GM21737 (cell line): ENCODE measurements around the gene BCL2.

Experiments used
- ATAC-seq: cut with Tn5 transposase; IDR thresholded peaks from one replicate; pipeline ENCODE4 v1.9.1; 2021; ENCODE audit warnings: mild to moderate bottlenecking, moderate library complexity; ENCODE audit not compliant: unreplicated experiment

Gene BCL2

DNA sequence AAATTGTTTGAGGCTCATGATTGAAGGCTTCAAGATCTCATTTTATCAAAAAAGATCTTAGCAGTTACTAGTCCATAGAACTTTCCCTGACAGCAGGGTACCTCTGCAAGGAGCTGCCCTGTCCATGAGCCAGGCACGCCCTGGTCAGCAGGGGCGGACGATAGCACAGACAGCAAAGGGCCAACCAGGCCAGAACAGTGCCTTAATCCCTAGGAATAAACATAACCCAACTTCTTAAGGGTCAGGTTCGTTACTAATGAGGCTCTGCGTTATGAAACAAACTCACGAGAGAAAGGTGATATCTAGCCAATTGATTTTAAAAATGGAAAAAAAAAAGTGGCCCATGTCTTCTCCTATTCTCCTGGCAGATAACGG lies 59.2 kb downstream of the BCL2 start:
- ATAC-seq, result no peak

DNA sequence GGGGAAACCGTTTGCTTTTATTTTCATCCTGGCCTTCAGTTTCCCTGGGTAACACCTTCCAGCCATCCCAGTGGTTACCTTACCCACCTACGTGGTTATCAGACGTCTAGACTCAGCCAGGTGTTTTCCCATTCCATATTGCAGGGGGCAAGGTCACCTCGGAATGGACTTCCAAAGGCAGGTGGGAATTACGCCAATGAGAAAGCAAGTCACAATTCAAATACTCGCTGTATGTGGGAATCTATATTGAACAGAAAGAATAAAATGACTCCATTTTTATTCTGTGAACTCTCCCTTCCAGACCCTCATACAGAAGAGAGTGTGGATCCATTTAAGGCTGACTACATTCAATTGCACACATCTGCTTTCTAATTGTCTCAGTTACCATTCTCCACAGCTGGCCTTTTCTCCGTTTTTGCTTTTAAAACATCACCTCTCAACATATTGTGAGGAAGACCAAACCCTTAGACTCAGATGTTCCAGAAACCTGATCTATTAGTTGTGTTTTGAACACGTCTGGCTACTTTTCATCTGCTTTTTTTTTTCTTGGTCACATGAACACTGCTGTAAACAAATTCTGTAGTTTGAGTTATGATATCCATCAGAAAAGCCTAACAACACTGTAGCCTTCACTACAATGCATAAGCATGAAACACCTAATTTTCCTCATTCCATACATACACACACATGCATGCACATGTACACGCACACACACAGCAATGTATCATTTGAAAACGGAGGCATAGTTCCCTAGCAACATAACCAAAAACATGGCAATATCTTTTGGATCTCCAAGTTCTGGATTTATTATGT lies 59.8 kb downstream of the BCL2 start:
- no peak for ATAC-seq

DNA sequence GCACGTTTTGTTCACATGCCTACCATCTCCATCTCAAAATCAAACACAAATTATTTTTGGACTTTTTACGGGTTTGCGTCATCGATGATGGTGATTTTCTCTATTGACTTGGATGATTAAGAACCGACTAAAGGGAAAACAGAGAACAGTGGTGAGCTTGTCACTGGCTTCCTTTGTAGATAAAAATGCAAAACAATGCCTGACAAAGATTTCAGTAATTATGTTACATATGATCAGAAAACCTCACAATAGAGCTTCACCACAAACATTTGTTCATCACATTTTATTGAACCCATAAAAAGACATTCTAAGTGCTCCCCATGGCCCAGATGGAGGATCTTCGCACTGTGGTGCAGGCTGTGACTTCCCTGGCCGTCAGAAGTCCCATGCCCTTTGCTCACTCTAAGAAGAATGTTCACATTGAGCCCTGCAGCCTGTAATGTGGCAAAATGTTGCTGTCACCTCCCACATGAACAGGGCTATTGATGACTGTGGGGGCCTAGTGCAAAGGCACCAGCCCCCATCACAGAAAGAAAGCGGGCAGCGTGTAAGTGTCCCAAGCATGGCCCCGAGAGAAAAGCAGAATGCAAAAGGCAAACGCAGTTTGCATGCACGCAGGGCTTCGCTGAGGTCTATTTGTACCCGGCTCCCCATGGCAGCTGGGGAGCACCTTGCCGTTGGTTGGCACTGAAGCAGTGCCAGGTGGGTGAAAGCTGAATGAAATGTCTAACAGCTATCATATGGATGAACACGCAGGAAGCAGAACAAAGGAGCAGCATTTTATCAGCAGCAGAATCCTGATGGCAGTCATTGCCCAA lies 60.6 kb downstream of the BCL2 start:
- ATAC-seq, result no peak

DNA sequence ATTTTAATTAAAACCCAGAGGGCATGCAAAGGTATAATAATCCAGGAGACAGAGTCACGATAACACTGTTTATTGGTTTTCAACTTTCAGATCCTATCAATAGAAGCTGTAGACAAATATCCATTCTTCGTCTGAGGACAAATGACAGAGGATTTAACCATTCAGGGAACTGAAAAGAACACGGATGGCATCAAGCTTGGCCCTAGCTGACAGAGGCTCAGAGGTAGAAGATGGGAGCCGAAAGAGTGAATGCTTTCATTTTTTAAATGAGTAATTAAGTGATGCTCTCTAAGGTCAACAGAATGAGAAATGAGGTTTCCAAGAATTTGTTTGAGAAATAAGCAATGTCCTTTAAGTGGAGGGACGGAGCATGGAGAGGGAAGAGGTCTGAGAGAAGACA lies 62.1 kb downstream of the BCL2 start:
- ATAC-seq, result no peak

DNA sequence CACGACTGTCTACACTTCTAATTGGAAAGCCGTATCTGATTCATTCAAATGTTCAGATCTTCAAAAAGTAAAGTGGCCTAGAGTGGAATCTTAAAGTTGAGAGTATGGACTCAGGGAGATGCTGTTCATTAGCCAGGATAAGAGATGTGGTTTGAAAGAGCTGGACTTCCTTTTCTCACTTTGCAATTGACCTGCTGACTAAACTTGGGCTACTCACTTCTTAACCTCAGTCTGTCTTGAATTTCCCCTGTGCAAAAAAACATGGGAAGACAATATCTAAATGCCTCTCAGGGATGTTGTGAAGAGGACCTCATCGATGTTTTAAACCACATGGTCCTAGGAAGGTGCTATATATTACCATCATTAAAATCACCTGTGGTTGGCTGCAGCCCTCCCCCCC lies 64.1 kb downstream of the BCL2 start:
- peak; percentile 43 for ATAC-seq

DNA sequence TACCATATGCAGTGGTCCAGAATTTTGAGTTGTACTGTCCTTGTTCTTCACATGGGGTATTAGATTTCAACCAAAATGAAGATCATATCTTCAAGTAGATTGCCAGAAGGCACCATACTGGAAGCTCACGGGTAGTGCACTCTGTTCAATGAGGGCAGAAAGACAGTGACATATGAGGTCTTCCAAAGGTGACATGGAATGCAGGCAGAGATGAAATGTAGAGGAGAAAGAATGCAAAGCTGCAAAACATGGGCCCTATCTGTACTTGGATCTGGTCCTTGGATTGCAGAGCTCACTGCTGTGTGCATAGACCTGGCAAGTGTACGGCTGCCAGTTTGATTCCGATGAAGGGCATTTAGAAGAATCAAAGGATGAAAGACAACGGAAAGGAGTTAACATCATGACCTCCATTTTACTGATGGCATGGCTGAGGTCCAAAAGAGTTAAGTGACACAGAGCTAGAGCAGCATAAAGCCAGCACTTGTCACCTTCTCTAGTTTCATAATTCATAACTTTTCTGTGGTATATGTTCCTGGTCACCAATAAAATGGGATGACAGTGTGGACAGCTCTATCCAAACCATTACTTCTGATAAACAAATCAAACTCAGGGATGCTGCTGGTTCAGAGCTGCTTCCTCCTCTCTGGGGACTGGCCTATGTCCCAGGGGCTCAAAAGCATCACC lies 64.7 kb downstream of the BCL2 start:
- ATAC-seq, result peak; percentile 8

DNA sequence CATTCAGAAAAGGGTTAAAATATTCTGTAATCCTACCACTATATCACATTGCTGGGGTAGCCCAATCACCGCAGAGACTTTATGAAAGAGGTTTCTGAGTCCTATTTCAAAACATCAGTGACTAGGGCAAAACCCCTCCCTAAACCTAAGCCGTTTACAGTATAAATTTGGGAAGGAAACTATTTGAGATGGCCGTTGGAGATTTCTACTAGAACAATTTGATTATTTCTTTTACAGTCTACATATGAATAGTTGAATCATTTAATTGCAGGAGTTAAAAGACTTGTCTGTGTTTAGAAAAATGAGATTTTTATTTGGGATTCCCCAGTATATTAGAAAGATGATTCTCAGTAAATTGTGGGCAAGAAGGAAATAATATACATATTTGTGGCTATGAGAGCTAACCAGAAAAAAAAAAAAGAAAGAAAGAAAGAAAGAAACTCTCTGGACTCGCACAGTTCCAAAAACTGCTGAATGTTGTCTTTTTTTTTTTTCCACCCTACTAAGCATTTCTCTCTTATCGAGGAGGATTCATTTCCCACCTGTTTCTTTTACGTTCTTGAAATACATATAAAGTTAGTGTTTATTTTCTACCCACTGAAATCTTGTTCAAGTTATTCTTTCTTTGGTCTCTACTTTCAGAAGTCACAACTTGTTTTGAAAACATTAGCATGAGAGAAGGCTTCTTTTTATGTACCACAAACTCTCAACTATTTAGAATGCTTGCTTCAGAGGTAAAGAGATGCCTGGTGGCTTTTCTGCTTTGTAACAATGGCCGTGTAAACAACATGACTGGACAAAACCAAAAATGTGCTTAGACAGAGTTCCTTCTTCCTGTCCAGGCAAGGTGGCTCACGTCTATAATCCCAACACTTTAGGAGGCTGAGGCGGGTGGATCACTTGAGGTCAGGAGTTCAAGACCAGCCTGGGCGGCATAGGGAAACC lies 65.9 kb downstream of the BCL2 start:
- no peak for ATAC-seq

DNA sequence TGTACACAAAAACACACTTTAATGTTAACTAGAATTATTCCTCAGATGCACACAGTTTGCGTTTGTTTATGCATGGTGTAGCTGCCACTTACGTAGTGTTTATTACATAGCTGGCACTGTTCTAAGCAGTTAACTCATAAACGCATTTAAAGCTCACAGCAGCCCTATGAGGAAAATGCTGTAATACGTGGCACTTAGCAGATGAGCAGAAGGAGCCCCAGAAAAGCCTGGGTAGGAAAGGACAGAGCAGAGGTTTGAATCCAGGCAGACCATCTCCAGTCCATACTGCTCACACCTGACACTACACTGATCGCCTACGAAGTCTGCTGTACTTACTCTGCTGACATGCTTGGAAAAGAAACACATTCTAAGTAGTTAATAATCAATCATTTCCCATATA lies 66.6 kb downstream of the BCL2 start:
- no peak for ATAC-seq

DNA sequence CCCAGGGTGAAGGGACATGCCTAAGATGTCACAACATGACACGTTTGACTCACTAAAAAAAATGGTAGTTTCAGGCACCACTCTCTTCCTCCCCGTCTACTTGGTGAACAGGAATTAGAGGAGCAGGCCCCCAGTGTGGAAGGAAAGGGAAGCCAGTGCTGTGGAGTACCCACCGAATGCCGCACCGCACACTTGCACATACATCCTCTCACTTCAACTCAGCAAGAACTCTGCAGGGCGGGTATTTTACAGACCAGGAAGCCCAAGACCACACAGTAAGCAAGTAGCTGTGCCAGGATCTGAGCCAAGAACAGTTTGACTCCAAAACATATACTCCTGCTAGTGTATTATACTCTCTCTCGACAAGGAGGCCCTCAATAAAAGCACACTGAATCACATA lies 69.8 kb downstream of the BCL2 start:
- ATAC-seq, result no peak

DNA sequence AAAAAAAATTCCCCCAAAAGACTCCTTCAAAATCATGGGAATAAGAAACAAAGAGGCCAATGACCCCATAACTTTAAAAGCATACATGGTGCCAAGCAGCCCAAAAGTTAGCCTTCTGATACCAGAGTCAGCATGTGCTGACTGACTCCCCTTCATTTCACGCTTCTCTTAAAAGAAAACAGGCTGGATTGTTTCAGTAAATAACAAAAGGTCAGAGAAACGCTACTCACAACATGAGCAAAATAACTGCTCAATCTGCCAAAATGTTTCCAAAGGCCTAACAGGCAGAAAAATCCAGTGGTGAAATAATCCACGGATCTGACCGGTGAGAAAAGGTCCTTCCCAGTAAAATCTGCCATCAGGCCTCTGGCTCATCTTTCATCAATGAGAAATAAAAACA lies 71.6 kb downstream of the BCL2 start:
- no peak for ATAC-seq

DNA sequence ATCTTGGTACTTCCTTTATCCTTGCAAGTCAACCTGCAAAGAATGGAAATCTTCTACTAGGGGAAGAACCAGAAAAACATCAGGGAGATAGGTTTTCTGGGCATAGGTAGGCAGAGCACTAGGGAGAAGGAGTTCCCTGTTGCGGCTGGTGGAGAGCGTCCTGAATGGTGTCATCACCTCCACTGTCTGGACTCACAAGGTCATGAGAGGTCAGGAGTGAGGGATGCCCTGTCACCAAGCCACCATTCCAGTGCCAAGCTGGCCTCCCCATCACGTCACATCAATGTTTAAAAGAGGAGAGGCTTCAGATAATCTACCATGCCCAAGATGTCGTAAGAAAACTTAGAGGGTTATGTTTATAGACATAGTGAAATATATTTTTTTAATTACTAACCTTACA lies 72.1 kb downstream of the BCL2 start:
- no peak for ATAC-seq

DNA sequence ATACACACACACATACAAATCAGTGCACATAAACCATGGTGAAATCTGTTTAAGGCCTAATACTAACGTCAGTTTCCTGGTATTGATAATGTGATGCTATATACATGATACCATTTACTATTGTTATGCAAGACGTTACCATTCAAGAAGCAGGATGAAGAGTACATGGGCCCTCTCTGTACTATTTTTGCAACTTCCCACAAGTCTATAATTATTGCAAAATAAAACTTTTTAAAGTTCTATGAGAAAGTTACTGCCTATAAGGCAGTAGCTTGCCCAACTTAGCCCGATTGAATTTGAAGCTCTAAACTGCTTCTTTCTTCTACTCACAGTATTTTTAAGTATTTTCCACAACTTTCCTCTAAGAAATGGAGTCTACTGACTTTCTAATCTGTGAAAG lies 74.0 kb downstream of the BCL2 start:
- ATAC-seq, result no peak

DNA sequence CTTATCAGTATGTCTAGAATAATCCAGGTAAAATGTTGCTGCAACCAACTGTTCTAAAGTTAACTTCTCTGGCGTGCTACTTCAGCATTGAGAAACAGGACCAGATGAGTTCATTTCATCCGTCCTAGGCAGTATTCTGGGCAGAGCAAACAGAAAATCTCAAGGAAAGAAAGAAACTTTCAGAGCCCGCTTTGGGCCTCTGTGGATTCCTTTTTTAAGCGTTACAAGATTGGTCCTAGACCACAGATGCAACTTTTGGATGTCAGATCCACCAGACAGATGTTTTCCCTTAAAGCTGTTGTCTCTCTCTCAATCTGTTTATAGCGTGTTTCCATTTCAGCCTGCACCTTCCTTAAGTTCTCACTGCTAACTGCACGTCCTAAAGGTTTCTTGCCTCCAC lies 75.0 kb downstream of the BCL2 start:
- ATAC-seq, result no peak

DNA sequence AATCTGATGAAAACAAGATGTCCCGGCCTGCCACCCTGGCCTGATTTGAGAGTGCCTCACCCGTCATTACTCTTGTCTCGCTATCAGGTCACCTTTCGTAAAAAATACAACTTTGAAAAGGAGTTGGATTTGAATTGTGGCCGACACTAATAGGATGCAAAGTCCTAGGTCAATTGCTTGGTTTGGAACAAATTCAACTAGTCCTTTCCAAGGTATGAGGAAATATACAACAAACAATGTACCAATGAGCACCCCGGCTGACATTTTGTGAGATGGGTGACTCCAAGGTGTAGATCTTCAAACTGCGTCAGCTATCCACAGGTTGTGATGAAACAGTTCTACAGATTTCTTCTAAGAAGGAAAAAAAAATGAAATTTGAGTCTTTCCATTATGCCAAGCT lies 77.8 kb downstream of the BCL2 start:
- no peak for ATAC-seq

DNA sequence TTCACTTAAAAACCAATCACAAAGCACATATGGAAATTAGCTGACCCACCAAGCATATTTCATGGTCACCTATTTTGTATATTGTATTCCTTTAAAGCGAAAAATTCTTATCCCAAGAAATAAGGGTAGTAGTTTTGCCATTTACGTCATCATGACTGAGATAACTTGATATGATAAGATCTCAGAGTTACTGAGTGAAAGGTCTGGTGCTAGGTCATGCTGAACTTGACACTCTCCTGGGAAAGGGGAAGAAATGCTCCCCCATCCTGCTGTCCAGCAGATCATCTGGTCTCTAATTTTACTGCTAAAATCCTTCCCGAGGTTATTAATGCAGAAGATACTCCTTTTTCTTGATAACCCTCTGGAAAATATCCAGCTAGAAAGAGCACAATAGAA lies 78.3 kb downstream of the BCL2 start:
- no peak for ATAC-seq

DNA sequence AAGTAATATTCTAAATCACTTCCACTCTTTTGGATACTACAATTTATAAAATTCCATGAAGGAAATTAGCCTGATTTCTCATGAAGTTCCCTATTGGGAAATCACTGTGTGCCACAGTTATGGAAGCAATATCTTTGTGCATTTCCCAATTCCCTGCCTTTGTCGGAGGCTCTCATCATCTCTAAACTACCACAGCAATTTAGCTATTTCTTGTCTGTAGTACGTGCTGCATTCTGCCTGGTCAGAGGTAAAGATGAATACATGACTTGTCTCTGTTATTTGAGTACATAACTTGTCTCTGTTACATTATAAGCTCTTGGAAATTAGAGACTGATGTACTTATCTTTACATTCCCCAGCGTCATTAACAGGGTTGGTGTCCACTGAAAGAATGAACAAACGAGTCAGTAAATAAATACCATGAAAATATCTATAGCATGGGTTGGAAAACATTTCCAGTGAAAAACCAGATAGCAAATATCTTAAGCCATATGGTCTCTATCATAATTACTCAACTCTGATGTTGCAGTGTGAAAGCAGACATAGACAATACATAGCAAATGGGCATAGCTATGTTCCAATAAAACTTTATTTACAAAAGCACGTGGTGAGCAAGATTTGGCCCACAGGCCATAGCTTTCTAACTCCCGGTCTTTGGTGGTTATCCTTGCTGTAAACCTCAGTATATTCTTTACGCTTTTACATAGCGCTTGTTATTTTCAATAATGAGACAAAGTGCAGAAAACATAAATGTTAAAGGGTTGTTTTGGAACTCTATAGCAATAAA lies 78.8 kb downstream of the BCL2 start:
- ATAC-seq, result no peak

DNA sequence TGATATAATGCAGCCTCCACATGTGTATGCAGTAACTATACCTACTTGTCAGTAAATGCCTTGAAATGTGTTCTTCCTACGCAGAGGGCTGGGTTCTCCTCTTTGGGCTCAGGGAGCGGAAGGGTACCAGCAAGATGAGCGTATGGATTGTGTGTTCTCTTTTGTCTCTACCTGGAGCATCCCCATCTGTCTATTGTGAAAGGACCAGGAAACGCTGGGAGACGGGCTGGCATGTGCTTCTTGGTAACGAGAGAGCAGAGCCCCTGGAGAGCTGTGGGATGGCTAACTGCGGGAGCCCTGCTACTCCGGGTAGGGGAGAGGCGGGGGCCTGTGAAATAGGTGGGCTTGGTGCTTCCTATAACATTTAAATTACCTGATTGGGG lies 80.9 kb downstream of the BCL2 start:
- ATAC-seq, result no peak

DNA sequence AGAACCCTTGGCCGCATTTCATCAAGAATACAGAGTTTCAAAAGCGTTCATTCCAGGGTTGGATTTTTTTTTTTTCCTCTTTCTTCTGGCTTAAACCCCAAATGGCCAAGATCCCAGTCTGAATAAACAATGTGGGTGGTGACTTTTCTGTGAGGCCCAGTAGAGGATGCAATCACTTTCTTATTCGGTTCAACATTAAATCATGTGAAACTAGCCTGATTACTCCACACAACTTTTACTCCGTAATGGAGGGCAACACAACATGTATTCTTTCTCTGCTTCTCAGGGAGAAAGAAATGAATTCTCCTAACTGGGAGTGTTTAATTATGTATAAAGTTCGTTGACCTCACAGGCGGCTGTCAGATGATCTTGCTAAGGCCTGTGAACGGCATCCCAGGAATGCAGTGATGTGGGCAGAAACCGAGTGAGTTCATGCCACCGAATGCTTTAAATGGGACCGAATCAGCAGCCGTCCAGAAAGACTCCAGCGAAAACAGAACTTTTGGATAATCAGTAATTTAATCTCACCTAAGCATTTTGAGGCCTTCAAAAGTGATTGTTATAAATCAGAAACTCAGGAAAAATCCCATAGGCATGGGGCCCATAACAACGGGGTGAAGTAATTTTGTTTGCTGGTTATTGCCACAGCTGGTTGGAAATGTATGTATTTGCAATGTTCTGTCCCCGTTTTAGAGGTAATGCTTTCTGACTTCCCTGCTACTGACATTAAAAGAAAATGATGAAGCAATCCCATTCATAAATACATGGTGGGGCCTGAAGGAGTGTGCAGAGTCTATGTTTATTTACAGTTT lies 81.5 kb downstream of the BCL2 start:
- no peak for ATAC-seq
